ENCODE measurements around the gene GCA. TPM values are rescaled to one million over a fixed set of nuclear protein-coding genes. Genes with fewer than 3 reads are reported as not detected.

The GCA gene
- total and polyA plus RNA-seq, 4 donors: 34.1 to 220 (median 56.6) TPM

DNA sequence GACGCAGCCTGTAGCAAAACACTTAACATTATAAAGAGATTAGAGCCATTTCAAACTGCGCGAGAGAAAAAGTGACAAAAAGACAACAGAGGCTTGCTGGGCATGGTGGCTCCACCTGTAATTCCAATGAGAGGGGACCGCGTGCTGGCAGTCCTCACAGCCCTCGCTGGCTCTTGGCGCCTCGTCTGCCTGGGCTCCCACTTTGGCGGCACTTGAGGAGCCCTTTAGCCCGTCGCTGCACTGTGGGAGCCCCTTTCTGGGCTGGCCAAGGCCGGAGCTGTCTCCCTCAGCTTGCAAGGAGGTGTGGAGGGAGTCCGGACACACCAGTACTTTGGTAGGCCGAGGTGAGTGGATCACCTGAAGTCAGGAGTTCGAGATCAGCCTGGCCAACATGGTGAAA is 16.1 kb upstream of the GCA start:
- Histone ChIP-seq H3K27me3 (ENCODE audit: control insufficient read depth in 3 of 3, insufficient read depth in 3 of 3, low read length in 2 of 3) (no peaks in the 10 kb centered on the region), H3K4me1 (ENCODE audit: control insufficient read depth in 5 of 5, insufficient read depth in 5 of 5, low read length in 5 of 5) (peaks cover 0 to 2% (median 0%) of the 10 kb centered on the region in 5 donors), H3K27ac (ENCODE audit: low read depth in 1 of 2, low read length in 1 of 2) (no peak overlapping the region), H3K9ac (ENCODE audit: insufficient read depth in 1 of 2, low read length in 2 of 2) (no peak overlapping the region), H3K36me3 (ENCODE audit: control insufficient read depth in 4 of 4, insufficient read depth in 4 of 4, low read length in 4 of 4) (no peaks in the 10 kb centered on the region), H3K9me3 (ENCODE audit: control insufficient read depth in 4 of 4, insufficient read depth in 3 of 4, low read length in 3 of 4) (peaks cover 0 to 2% (median 0%) of the 10 kb centered on the region in 4 donors), H3K4me3 (no peak overlapping the region)
- DNase-seq: no peak
- WGBS, 2 donors: 97% methylated on average over 15 of the region's 15 CpGs
- TF ChIP-seq, protein P1, sequence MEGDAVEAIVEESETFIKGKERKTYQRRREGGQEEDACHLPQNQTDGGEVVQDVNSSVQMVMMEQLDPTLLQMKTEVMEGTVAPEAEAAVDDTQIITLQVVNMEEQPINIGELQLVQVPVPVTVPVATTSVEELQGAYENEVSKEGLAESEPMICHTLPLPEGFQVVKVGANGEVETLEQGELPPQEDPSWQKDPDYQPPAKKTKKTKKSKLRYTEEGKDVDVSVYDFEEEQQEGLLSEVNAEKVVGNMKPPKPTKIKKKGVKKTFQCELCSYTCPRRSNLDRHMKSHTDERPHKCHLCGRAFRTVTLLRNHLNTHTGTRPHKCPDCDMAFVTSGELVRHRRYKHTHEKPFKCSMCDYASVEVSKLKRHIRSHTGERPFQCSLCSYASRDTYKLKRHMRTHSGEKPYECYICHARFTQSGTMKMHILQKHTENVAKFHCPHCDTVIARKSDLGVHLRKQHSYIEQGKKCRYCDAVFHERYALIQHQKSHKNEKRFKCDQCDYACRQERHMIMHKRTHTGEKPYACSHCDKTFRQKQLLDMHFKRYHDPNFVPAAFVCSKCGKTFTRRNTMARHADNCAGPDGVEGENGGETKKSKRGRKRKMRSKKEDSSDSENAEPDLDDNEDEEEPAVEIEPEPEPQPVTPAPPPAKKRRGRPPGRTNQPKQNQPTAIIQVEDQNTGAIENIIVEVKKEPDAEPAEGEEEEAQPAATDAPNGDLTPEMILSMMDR (IDR thresholded peaks at IDR 0.05; ENCODE audit: control extremely low read depth, extremely low read depth): no peak
- no peak for ATAC-seq (ENCODE audit: insufficient read depth, low FRiP score)

DNA sequence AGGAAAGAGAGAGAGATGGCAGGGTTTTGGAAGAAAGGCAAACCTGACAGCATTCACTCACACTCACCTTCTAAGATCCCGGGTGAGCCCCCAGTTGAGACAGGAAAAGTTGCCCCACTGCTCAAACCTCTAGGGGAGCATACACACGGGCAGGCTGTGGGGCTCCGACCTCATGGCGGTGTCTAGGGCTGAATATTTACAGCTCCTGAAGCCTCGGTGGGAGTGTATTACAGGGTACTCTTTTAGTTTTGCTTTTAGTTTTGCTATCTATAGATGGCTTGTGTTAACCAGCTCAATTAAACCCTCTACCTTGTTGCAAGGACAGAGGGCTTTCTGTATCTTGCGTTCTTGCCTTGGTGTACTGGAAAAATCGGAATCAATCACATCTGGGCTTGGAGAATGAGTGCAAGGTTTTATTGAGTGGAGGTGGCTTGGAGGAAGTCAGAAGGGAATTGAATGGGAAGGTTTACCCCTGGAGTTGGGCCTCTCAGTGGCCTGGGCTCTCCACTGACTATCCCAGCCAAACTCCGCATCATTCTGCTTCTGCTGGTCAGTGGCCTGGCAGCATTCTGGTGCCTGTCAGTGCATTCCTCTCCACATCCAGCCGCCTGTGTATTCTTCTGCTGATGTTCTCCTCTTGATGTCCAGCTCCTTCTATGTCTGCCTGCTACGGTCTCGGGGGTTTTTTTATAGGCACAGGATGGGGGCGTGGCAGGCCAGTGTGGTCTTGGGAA is 15.3 kb upstream of the GCA start:
- DNase-seq (no peak), ATAC-seq (ENCODE audit: insufficient read depth, low FRiP score) (no peak)
- H3K9ac ChIP-seq (ENCODE audit: insufficient read depth in 1 of 2, low read length in 2 of 2): no peak overlapping the region
- WGBS, 2 donors: 81 to 88% methylated on average over 12 of the region's 12 CpGs
- H3K4me1 ChIP-seq (ENCODE audit: control insufficient read depth in 5 of 5, insufficient read depth in 5 of 5, low read length in 5 of 5): peaks cover 0 to 2% (median 0%) of the 10 kb centered on the region in 5 donors
- H3K27ac ChIP-seq (ENCODE audit: low read depth in 1 of 2, low read length in 1 of 2): no peak overlapping the region
- TF ChIP-seq, protein P1 (IDR thresholded peaks at IDR 0.05; ENCODE audit: control extremely low read depth, extremely low read depth): no peak
- no peaks in the 10 kb centered on the region for H3K36me3 ChIP-seq (ENCODE audit: control insufficient read depth in 4 of 4, insufficient read depth in 4 of 4, low read length in 4 of 4)
- no peaks in the 10 kb centered on the region for H3K27me3 ChIP-seq (ENCODE audit: control insufficient read depth in 3 of 3, insufficient read depth in 3 of 3, low read length in 2 of 3)
- peaks cover 0 to 2% (median 0%) of the 10 kb centered on the region in 4 donors for H3K9me3 ChIP-seq (ENCODE audit: control insufficient read depth in 4 of 4, insufficient read depth in 3 of 4, low read length in 3 of 4)
- no peak overlapping the region for H3K4me3 ChIP-seq

DNA sequence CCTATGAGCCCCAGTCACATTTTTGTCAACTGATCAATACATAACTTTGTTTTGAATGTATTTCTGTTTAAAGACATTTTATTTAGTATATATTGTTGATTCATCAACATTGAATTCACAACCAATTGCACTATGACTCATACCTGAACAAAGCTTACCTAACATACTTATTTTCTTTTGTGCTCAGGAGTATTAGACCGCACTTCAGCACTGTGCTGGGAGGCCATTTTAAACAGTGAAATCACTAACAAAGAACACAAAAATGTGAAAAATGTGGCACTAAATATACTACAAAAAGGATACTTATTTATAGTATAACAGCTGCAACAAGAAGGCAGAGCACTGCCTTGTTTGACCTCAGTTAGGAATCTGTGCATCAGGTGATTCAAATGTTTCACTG is 13.1 kb upstream of the GCA start:
- 95 to 97% methylated on average over 1 of the region's 1 CpG for WGBS, 2 donors
- ATAC-seq (ENCODE audit: insufficient read depth, low FRiP score) (no peak), DNase-seq (no peak)
- TF ChIP-seq, protein P1 (IDR thresholded peaks at IDR 0.05; ENCODE audit: control extremely low read depth, extremely low read depth): no peak
- no peaks in the 10 kb centered on the region for H3K36me3 ChIP-seq (ENCODE audit: control insufficient read depth in 4 of 4, insufficient read depth in 4 of 4, low read length in 4 of 4)
- no peaks in the 10 kb centered on the region for H3K27me3 ChIP-seq (ENCODE audit: control insufficient read depth in 3 of 3, insufficient read depth in 3 of 3, low read length in 2 of 3)
- H3K4me3 ChIP-seq: no peak overlapping the region
- H3K4me1 ChIP-seq (ENCODE audit: control insufficient read depth in 5 of 5, insufficient read depth in 5 of 5, low read length in 5 of 5): peaks cover 0 to 2% (median 0%) of the 10 kb centered on the region in 5 donors
- peaks cover 0 to 2% (median 0%) of the 10 kb centered on the region in 4 donors for H3K9me3 ChIP-seq (ENCODE audit: control insufficient read depth in 4 of 4, insufficient read depth in 3 of 4, low read length in 3 of 4)
- H3K9ac ChIP-seq (ENCODE audit: insufficient read depth in 1 of 2, low read length in 2 of 2): no peak overlapping the region
- no peak overlapping the region for H3K27ac ChIP-seq (ENCODE audit: low read depth in 1 of 2, low read length in 1 of 2)
